HepG2 (cell line): ENCODE measurements around the gene ARID5B. TPM values are rescaled to one million over a fixed set of nuclear protein-coding genes. Genes with fewer than 3 reads are reported as not detected.

Experiments used
- ATAC-seq: fragments of 200-7000 bp; cut with Tn5 transposase; 3 replicates; pipeline ENCODE4 v1.9.1; 2020; ENCODE audit warnings: mild to moderate bottlenecking, moderate library complexity
- BruUV-seq: library from RNA; stranded (reverse); fragments of 400-500 nt; replicated peaks from 2 replicates; lab custom pipeline; 2021; lab: Mats Ljungman, UMichigan
- CTCF ChIA-PET: fragments of 300-600 bp; formaldehyde crosslinking; extraction: SDS; loops from one replicate; lab custom pipeline; 2021; ENCODE audit warnings: low total read pairs, inconsistent platforms, low intra/inter-chr PET ratio; lab: Yijun Ruan, JAX
- POLR2A ChIA-PET: fragments of 350-600 bp; sonication (Branson Sonifier 250); formaldehyde crosslinking; loops from one replicate; lab custom pipeline; 2020; ENCODE audit warnings: antibody characterized with exemption, inconsistent platforms; lab: Yijun Ruan, JAX
- DNase-seq: peaks from one replicate; pipeline ENCODE4 v3.0.0-alpha.2; 2015; ENCODE audit warnings: low spot score
- FAIRE-seq: peaks from 3 replicates; lab custom pipeline; 2011; peaks lifted over from hg19 to GRCh38; lab: Jason Lieb, UNC
- H2AFZ ChIP-seq: one replicate; pipeline ENCODE4 v1.6.1; 2011; ENCODE audit warnings: low read length, inconsistent platforms
- H3K27ac ChIP-seq: fragments of 300-600 bp; 3 replicates; pipeline ENCODE4 v1.8.0; 2011; ENCODE audit warnings: mixed run types, mild to moderate bottlenecking, mixed read lengths, low read length, inconsistent platforms; ENCODE audit not compliant: insufficient read depth; ENCODE audit errors: extremely low read length
- H3K27me3 ChIP-seq, 2 experiments: fragments of 200-600 bp in 1 of 2; 2 replicates in 1 of 2; 3 replicates in 1 of 2; pipeline versions ENCODE4 v1.6.0 to v1.8.0; 2011; ENCODE audit warnings: low read length in 2 of 2, mild to moderate bottlenecking in 2 of 2, moderate library complexity in 2 of 2, inconsistent platforms in 1 of 2; ENCODE audit not compliant: insufficient read depth in 2 of 2, control insufficient read depth in 1 of 2
- H3K36me3 ChIP-seq, 2 experiments: fragments of 200-600 bp in 1 of 2; replicated peaks in 1 of 2; 2 replicates in 1 of 2; 3 replicates in 1 of 2; pipeline versions ENCODE4 v1.5.1 to v1.8.0; 2011; ENCODE audit warnings: low read length in 2 of 2, inconsistent platforms in 1 of 2; ENCODE audit not compliant: insufficient read depth in 2 of 2, control insufficient read depth in 1 of 2
- H3K4me1 ChIP-seq: 2 replicates; pipeline ENCODE4 v1.5.1; 2012; ENCODE audit warnings: low read length, inconsistent platforms; ENCODE audit not compliant: insufficient read depth
- H3K4me2 ChIP-seq: 2 replicates; pipeline ENCODE4 v1.6.0; 2011; ENCODE audit warnings: low read depth, low read length, inconsistent platforms
- H3K4me3 ChIP-seq, 3 experiments: fragments of 200-600 bp in 1 of 3; sonication (generic), shearing (Covaris generic) in 1 of 3; replicated peaks in 1 of 3; 2 replicates each; pipeline ENCODE4 v1.5.1; 2011 to 2016; ENCODE audit warnings: low read length in 3 of 3, inconsistent platforms in 2 of 3, low read depth in 2 of 3, mild to moderate bottlenecking in 2 of 3, control low read depth in 1 of 3, mixed read lengths in 1 of 3; ENCODE audit not compliant: insufficient read depth in 1 of 3
- H3K79me2 ChIP-seq: one replicate; pipeline ENCODE4 v1.6.1; 2011; ENCODE audit warnings: low read length, inconsistent platforms; ENCODE audit not compliant: insufficient read depth
- H3K9ac ChIP-seq: 2 replicates; pipeline ENCODE4 v1.6.0; 2011; ENCODE audit warnings: mild to moderate bottlenecking, low read depth, low read length, inconsistent platforms; ENCODE audit not compliant: insufficient read depth
- H3K9me3 ChIP-seq: 2 replicates; pipeline ENCODE4 v1.5.1; 2012; ENCODE audit warnings: mild to moderate bottlenecking, low read length
- H4K20me1 ChIP-seq: 2 replicates; pipeline ENCODE4 v1.6.0; 2011; ENCODE audit warnings: inconsistent platforms, mild to moderate bottlenecking, low read length, moderate library complexity; ENCODE audit not compliant: insufficient read depth
- ELK4 ChIP-seq: sonication (generic); formaldehyde crosslinking; IDR thresholded peaks from 2 replicates; pipeline ENCODE4 v1.9.0; 2021; ENCODE audit warnings: missing genetic modification reagents, borderline replicate concordance
- JARID2 ChIP-seq: sonication (generic); formaldehyde crosslinking; IDR thresholded peaks from 2 replicates; pipeline ENCODE4 v1.8.1; 2023; ENCODE audit warnings: missing genetic modification reagents, inconsistent platforms; ENCODE audit not compliant: insufficient replicate concordance
- RFX5 ChIP-seq: IDR thresholded peaks from 2 replicates; pipeline ENCODE4 v1.6.1; 2011; ENCODE audit warnings: low read depth, low read length, improper control_type of control experiment
- SMAD9 ChIP-seq: sonication (generic); formaldehyde crosslinking; IDR thresholded peaks from 2 replicates; pipeline ENCODE4 v1.5.1; 2020; ENCODE audit warnings: mild to moderate bottlenecking, missing genetic modification reagents
- THAP11 ChIP-seq: IDR thresholded peaks from 2 replicates; pipeline ENCODE4 v1.6.1; 2016; ENCODE audit warnings: missing biosample characterization, missing genetic modification reagents
- ZNF746 ChIP-seq: sonication (generic); formaldehyde crosslinking; IDR thresholded peaks from 2 replicates; pipeline ENCODE4 v1.8.0; 2022; ENCODE audit warnings: mild to moderate bottlenecking, missing genetic modification reagents
- ZZZ3 ChIP-seq: sonication (generic); formaldehyde crosslinking; IDR thresholded peaks from 2 replicates; pipeline ENCODE4 v1.4.0; 2020; ENCODE audit warnings: missing genetic modification reagents, mild to moderate bottlenecking, borderline replicate concordance
- WGBS: methylation state at CpG from one replicate; pipeline ENCODE4 v1.1.6; 2017; ENCODE audit warnings: low lambda C conversion rate; 5-methylcytosine and 5-hydroxymethylcytosine counted together
- in situ Hi-C: cut with HindIII; loops from 2 replicates; pipeline ENCODE4 v1.10.0; 2017; ENCODE audit warnings: low pct_unique_long_range_greater_than_20kb; ENCODE audit not compliant: extremely low pct_ligation_motif_present
- intact Hi-C: fragments of 100-400 bp; cut with micrococcal nuclease; formaldehyde crosslinking; loops from one replicate; pipeline ENCODE4 v1.10.0; 2022; ENCODE audit not compliant: unreplicated experiment
- polyA plus RNA-seq, 8 experiments: library from polyadenylated mRNA; depleted of rRNA in 3 of 8; stranded (reverse) in 7 of 8; unstranded in 1 of 8; fragments of >200 nt; fragmentation: Illumina TruSeq in 4 of 8; extraction: Trizol in 4 of 8; gene quantifications; 2 replicates each; pipeline versions ENCODE4 v1.2.1 to v1.2.3, GENCODE V29; 2011 to 2016; ENCODE audit warnings: low read depth in 4 of 8, missing spikeins in 1 of 8, mixed read lengths in 1 of 8; ENCODE audit not compliant: insufficient read depth in 1 of 8
- total RNA-seq, 5 experiments: library from RNA; depleted of rRNA; stranded (reverse); fragments of >200 nt; fragmentation: Illumina TruSeq; extraction: Trizol; gene quantifications; 2 replicates each; pipeline ENCODE4 v1.2.3, GENCODE V29; 2016; ENCODE audit warnings: low read depth in 1 of 5
- TF ChIP-seq, protein P1 (sequence below): sonication (generic); formaldehyde crosslinking; IDR thresholded peaks from 2 replicates; pipeline ENCODE4 v1.4.0; 2020; ENCODE audit warnings: low read depth, missing genetic modification reagents

Gene ARID5B
- total and polyA plus RNA-seq, 2 of the 13 experiments (the other 11 are each of a cell fraction or from before 2014, with no cell fraction given): 6.2 to 21.1 TPM

- Histone ChIP-seq H3K9me3 (no peaks in the 10 kb centered on the region), H3K4me3 (no peak overlapping the region), H2AFZ (no peak overlapping the region), H3K9ac (no peak overlapping the region), H3K27me3 (no peaks in the 10 kb centered on the region), H3K79me2 (no peaks in the 10 kb centered on the region), H3K4me2 (no peak overlapping the region), H4K20me1 (no peaks in the 10 kb centered on the region), H3K27ac (no peak overlapping the region), H3K36me3 (no peaks in the 10 kb centered on the region), H3K4me1 (peaks cover 23% of the 10 kb centered on the region)
- CTCF ChIA-PET: no interaction called here
- FAIRE-seq (no peak), ATAC-seq (no peak), DNase-seq (no peak)
- POLR2A ChIA-PET: no interaction called here
- no peak for TF ChIP-seq ELK4 (CRISPR knock-in tag)
- TF ChIP-seq, protein P1, sequence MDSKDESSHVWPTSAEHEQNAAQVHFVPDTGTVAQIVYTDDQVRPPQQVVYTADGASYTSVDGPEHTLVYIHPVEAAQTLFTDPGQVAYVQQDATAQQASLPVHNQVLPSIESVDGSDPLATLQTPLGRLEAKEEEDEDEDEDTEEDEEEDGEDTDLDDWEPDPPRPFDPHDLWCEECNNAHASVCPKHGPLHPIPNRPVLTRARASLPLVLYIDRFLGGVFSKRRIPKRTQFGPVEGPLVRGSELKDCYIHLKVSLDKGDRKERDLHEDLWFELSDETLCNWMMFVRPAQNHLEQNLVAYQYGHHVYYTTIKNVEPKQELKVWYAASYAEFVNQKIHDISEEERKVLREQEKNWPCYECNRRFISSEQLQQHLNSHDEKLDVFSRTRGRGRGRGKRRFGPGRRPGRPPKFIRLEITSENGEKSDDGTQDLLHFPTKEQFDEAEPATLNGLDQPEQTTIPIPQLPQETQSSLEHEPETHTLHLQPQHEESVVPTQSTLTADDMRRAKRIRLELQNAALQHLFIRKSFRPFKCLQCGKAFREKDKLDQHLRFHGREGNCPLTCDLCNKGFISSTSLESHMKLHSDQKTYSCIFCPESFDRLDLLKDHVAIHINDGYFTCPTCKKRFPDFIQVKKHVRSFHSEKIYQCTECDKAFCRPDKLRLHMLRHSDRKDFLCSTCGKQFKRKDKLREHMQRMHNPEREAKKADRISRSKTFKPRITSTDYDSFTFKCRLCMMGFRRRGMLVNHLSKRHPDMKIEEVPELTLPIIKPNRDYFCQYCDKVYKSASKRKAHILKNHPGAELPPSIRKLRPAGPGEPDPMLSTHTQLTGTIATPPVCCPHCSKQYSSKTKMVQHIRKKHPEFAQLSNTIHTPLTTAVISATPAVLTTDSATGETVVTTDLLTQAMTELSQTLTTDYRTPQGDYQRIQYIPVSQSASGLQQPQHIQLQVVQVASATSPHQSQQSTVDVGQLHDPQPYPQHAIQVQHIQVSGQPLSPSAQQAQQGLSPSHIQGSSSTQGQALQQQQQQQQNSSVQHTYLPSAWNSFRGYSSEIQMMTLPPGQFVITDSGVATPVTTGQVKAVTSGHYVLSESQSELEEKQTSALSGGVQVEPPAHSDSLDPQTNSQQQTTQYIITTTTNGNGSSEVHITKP (CRISPR knock-in tag): no peak
- TF ChIP-seq RFX5: no peak
- TF ChIP-seq JARID2 (CRISPR knock-in tag): no peak
- TF ChIP-seq THAP11 (CRISPR knock-in tag): no peak
- TF ChIP-seq ZZZ3 (CRISPR knock-in tag): no peak
- TF ChIP-seq SMAD9: no peak
- TF ChIP-seq ZNF746 (CRISPR knock-in tag): no peak
- in situ Hi-C loops (no loop called here), intact Hi-C loops (no loop called here)
- BruUV-seq: no TSS peak
- WGBS: 57% methylated on average over 5 of the region's 5 CpGs
Observed at GRCh38 chr10:61890881-61891409, 10.6 kb upstream of the ARID5B start.
